ENCODE measurements around the gene ZNF419. TPM values are rescaled to one million over a fixed set of nuclear protein-coding genes. Genes with fewer than 3 reads are reported as not detected.

Gene ZNF419
- total and polyA plus RNA-seq, 2 of the 4 experiments (the other 2 are of a cell fraction) = 6.4 to 20.3 TPM

GRCh38 chr19:57473646-57474045 lies 13.9 kb upstream of the ZNF419 start:
- Histone ChIP-seq H3K18ac (ENCODE audit: low read depth, low read length) (no peak overlapping the region), H3K27ac (ENCODE audit: insufficient read depth, low read length) (no peak overlapping the region), H2AK5ac (ENCODE audit: low read depth, low read length) (no peak overlapping the region), H2BK20ac (ENCODE audit: low read depth, low read length) (no peak overlapping the region), H3K56ac (ENCODE audit: extremely low read depth, insufficient read depth, low read length) (no peak overlapping the region), H3K27me3 (ENCODE audit: control insufficient read depth, insufficient read depth, low read length) (no peaks in the 10 kb centered on the region), H4K8ac (ENCODE audit: low read depth in 2 of 2, low read length in 2 of 2) (no peak overlapping the region), H3K9ac (ENCODE audit: low read depth, low read length) (no peak overlapping the region), H3K4me2 (ENCODE audit: low read depth, low read length) (no peak overlapping the region), H3K36me3 (ENCODE audit: control insufficient read depth, insufficient read depth, low read length) (peaks cover 35% of the 10 kb centered on the region), H3K14ac (replicated peaks; ENCODE audit: low read depth, low read length) (no peak overlapping the region), H2BK120ac (ENCODE audit: low read depth, low read length) (no peak overlapping the region), H3K4me3 (ENCODE audit: insufficient read depth, low read depth, low read length) (no peak overlapping the region), H3K9me1 (ENCODE audit: insufficient read depth, low read length) (no peaks in the 10 kb centered on the region), H2BK15ac (ENCODE audit: low read depth, low read length) (no peak overlapping the region), H4K5ac (ENCODE audit: low read depth, low read length) (no peak overlapping the region), H3K9me3 (ENCODE audit: control insufficient read depth, insufficient read depth, low read length) (peaks cover 62% of the 10 kb centered on the region), H4K91ac (ENCODE audit: insufficient read depth, low read depth, low read length) (no peak overlapping the region), H3K4me1 (ENCODE audit: control insufficient read depth, insufficient read depth, low read length) (peaks cover 4% of the 10 kb centered on the region; the same call in 1 of the 2 replicates), H3K4ac (ENCODE audit: low read depth, low read length) (no peak overlapping the region), H2AK9ac (replicated peaks; ENCODE audit: low read depth, low read length, poor library complexity) (no peak overlapping the region), H2BK5ac (ENCODE audit: low read depth, low read length, poor library complexity, severe bottlenecking) (no peak overlapping the region), H3K23ac (ENCODE audit: low read depth, low read length) (no peak overlapping the region), H4K20me1 (ENCODE audit: insufficient read depth, low read length) (no peaks in the 10 kb centered on the region), H3K79me1 (ENCODE audit: low read depth in 1 of 2, low read length in 2 of 2) (peaks cover 34 to 40% of the 10 kb centered on the region in 2 experiments), H2AFZ (replicated peaks; ENCODE audit: low read length, poor library complexity) (no peak overlapping the region)
- dilution Hi-C loops (cut with HindIII; ENCODE audit: low sequenced_read_pairs, unreplicated experiment) (no loop called here), in situ Hi-C loops (cut with MboI; ENCODE audit: low sequenced_read_pairs) (no loop called here), intact Hi-C loops (cut with micrococcal nuclease) (no loop called here)
- POLR2A ChIA-PET (ENCODE audit: unreplicated experiment) = no interaction called here
- ATAC-seq (ENCODE audit: low read depth) (no peak), DNase-seq (no peak)
- no TSS peak for BruUV-seq (replicated peaks)
- CTCF ChIA-PET = no interaction called here
- WGBS, 2 experiments (ENCODE audit: extremely low coverage in 2 of 2, insufficient read length in 1 of 2) = no CpG with 5 or more reads among the region's 4 CpGs
- TF ChIP-seq RFX5 (IDR thresholded peaks at IDR 0.05; ENCODE audit: low read depth, low read length) = no peak

Data from IMR-90 (cell line).